HG03280 (cell line): Measurements from ENCODE around the gene GLDC.
"Not testable (repeated sequence)": the region's sequence is repeated elsewhere in the genome, so short reads cannot be mapped to it uniquely, and the experiment has no call there.

Experiments used
- ATAC-seq: cut with Tn5 transposase; IDR thresholded peaks from one replicate; pipeline ENCODE4 v1.9.1; 2021; ENCODE audit warnings: mild to moderate bottlenecking, moderate library complexity; ENCODE audit not compliant: unreplicated experiment

GLDC gene

DNA sequence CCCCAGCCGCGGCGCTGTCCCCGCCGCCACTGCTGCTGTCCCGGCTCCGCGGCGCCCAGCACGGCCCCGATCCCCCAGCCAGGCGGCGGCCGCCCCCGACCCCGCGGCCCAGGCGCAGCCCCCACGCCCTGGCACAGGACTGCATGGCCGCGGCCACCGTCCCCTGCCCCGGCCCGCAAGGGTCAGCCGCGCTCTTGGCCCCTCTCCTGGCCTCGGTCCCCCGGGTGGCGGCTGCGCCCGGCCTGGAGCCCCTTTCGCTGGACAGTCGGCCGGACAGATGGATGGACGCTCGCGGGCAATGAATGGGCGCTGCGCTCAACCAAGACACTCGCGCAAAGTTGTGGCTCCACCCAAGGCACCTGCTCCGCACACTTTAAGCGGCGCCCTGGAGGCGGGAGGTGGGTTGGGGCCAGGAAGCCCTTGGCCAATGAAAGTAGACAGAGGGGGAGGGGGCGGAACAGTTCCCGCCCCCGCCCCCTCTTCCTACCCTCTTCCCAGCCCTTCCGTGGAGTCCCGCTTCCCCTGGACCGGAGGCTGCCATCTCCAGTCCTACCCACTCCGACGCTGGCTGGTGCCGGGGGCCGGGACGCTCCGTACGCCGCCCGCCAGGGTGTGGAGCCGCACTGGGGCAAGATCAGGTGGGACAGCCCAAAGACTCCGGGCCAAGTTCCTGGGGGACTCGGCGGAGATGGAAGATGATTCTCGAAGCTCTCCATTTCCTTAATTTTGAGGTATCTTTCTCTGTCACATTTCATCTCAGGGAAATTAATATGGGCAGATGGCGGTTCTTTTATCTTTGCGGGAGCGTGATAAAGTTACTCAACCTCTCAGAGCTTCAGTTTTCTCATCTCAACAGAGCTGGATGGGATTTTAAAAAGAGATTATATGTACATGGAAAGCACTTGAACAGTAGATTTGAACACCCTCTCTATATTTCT, at the start of gene GLDC:
TSS of gene GLDC (minus strand) at position 375 of the 938 bp plus-strand sequence. CDS start at position 145, 230 bp downstream.
- peak; percentile 89 for ATAC-seq

GRCh38 chr9:6692881-6693361, 47.4 kb upstream of the GLDC start:
- no peak for ATAC-seq

- ATAC-seq: no peak
Observed at GRCh38 chr9:6692433-6692832, 46.9 kb upstream of the GLDC start.

DNA sequence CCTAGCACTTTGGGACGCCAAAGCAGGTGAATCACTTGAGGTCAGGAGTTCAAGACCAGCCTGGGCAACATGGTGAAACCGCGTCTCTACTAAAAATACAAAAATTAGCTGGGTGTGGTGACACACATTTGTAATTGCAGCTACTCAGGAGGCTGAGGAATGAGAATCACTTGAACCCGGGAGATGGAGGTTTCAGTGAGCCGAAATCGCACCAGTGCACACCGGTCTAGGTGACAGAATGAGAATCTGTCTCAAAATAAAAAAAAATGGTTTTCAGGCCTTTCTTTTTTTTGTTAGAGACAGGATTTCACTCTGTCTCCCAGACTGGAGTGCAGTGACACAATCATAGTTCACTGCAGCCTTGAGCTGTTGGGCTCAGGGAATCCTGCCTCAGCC, 45.1 kb upstream of the GLDC start:
- not testable (repeated sequence) for ATAC-seq

DNA sequence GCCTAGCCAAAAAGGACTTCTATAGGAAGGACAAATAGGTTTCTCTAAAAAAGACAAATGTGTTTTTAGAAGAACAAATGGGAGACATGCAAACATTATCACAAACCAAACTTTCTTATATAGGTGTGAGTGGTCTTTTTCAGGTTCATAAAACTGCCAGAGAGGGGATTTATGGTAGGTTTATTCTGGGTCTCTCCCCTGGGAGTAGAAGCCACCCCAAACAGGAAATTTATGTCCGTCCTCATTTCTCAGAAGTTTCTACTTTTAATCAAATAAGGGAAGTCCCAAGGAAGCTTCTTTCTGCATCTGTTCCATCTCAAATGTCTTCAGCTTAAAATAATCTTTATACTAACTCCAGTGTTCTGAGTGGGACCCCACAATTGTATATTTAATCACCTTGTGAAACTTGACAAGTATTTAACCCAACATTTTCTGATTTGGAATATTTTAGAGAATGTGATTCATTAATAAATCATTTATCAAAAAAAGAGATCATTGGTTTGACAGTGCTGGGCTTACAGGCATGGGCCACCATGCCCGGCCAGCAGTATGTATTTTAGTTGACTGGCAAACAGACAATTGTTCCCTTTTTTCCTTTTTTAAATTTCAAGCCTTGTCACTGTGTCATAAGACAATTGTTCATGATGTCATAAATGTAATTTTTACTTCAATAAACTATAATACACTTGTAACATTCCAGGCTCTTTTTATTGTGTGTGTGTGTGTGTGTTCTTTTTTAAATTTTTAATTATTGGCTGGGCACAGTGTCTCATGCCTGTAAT, 44.6 kb upstream of the GLDC start:
- no peak for ATAC-seq

- ATAC-seq: no peak
Observed at GRCh38 chr9:6687180-6687579, 41.7 kb upstream of the GLDC start.

DNA sequence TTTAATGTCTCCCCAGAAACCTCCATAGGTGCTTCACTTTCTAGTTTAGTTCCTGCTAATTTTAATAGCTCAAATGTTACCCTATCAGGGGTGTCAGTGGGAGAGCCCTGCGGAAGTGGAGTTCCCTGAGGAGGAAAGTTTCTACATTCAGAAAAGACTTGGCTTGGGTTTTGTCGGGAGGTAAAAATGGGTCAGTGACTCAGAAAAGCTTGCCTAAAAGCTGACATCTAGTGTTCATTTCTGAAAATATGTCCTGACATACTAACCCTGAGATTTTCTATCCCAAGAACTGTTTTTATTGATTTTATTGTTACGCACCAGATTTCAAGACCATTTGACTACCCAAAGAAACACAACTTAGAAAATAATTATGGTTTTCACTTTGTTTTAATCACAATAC, 40.9 kb upstream of the GLDC start:
- ATAC-seq: no peak

GRCh38 chr9:6681957-6682501, 36.5 kb upstream of the GLDC start:
- peak; percentile 0 for ATAC-seq

DNA sequence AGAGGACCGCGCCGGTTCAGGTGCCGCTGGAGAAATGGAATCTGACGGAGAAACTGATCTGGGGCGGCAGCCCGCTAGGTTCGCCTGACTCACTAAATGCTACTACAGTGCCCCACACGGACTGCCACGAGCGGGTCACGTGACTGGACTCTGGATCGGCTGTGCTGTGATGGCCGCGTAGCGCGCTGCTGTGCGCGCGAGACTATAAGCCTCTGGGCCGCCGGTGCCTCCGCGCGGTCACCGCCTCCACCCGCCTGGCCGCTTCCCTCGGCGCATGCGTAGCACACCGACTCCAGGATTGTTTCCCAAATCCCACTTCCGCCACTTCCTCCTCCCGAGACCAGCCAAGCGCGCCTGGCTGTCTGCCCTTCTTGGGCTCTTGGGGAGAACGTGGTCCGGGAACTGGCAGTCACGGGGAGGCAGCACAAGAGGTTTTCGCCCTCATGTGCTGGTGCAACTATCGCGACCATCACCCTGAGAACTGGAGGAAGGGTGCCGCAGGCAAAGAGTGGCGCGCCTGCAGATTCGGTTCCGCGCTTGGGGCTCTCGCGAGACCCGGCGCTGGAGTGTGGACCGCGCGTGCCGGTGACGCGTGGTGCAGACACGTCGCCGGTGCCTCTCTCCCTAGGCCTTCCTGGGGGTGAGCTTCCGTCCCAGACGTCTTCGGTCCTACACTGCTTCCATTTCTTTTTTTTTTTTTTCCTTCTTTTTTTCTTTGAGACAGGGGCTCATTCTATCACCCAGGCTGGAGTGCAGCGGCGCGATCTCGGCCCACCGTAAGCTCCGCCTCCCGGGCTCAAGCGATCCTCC, 35.8 kb upstream of the GLDC start:
- ATAC-seq: peak; percentile 70

DNA sequence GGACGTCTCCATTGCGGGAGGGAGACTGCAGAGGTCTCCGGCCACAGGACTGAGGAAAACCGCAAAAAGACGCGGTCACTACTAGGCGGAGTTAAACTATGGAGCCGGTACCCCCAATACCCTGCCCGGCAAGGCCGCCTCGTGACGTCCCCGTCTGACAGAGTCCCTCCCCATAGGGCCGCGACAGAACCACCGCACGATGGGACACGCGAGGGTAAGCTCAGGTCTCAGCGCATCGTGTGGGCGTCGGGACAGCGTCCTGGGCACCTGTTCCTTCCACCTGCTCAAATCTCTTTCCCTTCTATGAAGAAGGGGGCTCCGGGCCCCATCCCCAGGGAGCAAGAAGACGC, 35.2 kb upstream of the GLDC start:
- ATAC-seq: peak; percentile 35

GRCh38 chr9:6677803-6678202, 32.3 kb upstream of the GLDC start:
- ATAC-seq: no peak

DNA sequence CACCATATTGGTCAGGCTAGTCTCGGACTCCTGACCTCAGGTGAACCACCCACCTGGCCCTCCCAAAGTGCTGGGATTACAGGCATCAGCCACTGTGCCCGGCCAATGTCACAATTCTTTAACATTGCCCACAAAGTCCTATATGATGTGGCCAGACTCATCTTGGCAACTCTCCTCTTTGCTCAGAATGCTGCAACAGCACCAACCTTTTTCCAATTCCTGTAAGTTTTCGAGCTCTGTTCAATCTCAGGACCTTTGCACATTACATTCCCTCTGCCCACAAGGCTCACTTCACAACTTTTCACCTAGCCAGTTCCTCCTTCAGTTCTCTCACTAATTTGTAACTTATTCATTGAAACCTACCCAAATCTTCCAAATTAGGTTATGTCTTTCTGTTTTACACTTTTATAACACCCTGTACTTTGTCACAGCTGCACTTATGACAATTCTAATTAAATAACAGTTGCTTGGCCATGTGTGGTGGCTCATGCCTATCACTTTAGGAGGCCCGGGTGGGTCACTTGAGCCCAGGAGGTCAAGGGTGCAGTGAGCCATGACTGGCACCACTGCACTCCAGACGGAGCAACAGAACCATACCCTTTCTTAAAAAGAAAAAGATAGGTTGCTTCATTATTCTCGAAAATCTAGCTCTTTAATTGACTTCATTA, 30.9 kb upstream of the GLDC start:
- ATAC-seq: no peak

GRCh38 chr9:6675268-6675667, 29.7 kb upstream of the GLDC start:
- ATAC-seq: no peak

DNA sequence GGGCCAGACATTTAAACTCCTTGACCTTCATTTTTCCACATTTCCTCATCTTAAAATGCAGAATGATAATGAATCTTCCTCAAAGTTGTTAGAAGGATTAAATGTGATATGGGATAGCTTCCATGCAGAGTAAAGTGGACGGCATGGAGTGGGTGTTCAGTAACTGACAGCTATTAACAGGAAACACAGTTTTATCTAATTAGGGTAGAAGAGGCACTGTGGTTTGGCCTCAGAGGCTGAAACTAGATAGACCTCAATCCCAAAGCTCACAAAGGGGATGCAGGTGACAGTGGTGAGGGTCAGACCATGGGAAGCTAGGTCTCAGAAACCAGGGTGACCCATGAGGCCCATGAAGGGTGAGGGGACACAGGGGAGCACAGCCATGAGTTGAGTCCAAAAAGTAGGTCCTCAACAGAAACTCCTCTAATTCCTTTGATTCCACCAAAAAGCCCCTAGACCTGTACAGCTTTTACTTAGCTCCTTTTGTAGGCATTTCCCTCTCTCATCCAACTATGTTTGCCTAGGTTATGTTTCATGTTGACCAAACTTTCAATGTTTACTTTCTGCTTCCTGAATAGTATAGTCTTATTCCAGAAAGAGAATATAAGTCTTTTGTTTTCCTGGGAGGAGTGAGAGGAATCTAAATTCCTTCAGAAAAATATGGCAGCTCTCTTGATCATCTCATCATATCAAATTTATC, 27.9 kb upstream of the GLDC start:
- ATAC-seq: no peak

- no peak for ATAC-seq
Observed at GRCh38 chr9:6672118-6672517, 26.6 kb upstream of the GLDC start.

GRCh38 chr9:6671416-6671815, 25.9 kb upstream of the GLDC start:
- no peak for ATAC-seq

- ATAC-seq: no peak
Observed at GRCh38 chr9:6669881-6670280, 24.4 kb upstream of the GLDC start.

DNA sequence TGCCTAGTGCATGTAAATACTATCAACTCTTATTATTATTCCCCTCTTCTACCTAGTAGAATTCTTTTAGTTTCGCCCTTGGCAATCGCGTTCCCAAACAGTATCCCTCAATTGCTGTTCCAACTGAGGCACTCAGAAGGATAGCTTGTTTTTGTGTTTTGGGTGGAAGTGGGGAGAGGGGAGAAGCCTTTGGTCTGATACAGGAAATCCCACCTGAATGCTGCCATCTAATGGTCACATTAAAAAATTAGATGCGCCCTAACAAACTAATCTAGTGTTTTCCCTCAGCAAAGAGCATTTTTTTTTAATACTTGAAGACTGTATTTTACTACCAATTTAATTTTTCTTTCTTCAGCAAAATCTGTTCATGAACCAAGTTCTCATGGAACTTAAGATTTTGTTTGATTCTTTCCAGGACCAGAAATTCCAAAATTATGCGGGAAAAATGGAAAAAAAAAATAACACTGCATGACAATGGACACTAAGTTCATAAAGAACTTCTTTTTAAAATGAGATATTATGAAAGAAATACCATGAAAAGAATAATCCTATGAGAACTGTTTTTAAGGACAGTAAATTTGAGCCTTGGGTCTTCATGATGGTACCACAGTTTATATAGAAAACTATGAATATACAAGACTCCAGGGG, 22.2 kb upstream of the GLDC start:
- no peak for ATAC-seq

DNA sequence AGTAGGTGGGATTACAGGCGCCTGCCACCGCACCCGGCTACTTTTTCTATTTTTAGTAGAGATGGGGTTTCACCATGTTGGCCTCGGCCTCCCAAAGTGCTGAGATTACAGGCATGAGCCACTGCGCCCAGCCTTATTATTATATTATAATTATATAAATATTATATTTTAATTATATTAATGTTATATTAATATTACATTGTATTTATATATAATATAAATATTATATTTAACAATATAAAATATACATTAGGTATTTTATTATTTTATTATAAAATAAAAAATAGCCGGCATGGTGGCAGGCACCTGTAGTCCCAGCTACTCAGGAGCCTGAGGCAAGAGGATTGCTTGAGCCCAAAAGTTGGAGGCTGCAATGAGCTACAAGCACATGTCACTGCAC, 21.6 kb upstream of the GLDC start:
- no peak for ATAC-seq
